Measurements from ENCODE around the gene IGFL1. TPM values are rescaled to one million over a fixed set of nuclear protein-coding genes. Genes with fewer than 3 reads are reported as not detected.
"Not testable (repeated sequence)": the region's sequence is repeated elsewhere in the genome, so short reads cannot be mapped to it uniquely, and the experiment has no call there.

IGFL1 gene
- total RNA-seq, 1 donor from 2014 or later, result 2.1 TPM

- peaks cover 12% of the 10 kb centered on the region for H3K4me1 Mint-ChIP-seq (ENCODE audit: low read depth)
- peaks cover 2% of the 10 kb centered on the region for H3K27me3 Mint-ChIP-seq (ENCODE audit: low read depth)
- H3K4me3 Mint-ChIP-seq (ENCODE audit: unreplicated experiment), result no peak overlapping the region
- H3K36me3 Mint-ChIP-seq (ENCODE audit: low read depth), result no peaks in the 10 kb centered on the region
- no peak overlapping the region for H3K27ac Mint-ChIP-seq (ENCODE audit: unreplicated experiment)
- TF ChIP-seq CTCF (IDR thresholded peaks at IDR 0.05), result no peak
- DNase-seq (ENCODE audit: low spot score), result no peak
- no peaks in the 10 kb centered on the region for H3K9me3 Mint-ChIP-seq (ENCODE audit: low read depth)
Measured at GRCh38 chr19:46269101-46269500, 39.6 kb downstream of the IGFL1 start.

- TF ChIP-seq CTCF (IDR thresholded peaks at IDR 0.05), result no peak
- Mint-ChIP-seq H3K27ac (ENCODE audit: unreplicated experiment) (peak overlapping the region; percentile 98), H3K27me3 (ENCODE audit: low read depth) (no peaks in the 10 kb centered on the region), H3K9me3 (ENCODE audit: low read depth) (no peaks in the 10 kb centered on the region), H3K4me3 (ENCODE audit: unreplicated experiment) (no peak overlapping the region), H3K4me1 (ENCODE audit: low read depth) (peaks cover 6% of the 10 kb centered on the region), H3K36me3 (ENCODE audit: low read depth) (no peaks in the 10 kb centered on the region)
- DNase-seq (ENCODE audit: low spot score), result no peak
Measured at GRCh38 chr19:46270521-46271256, 41.1 kb downstream of the IGFL1 start.

DNA sequence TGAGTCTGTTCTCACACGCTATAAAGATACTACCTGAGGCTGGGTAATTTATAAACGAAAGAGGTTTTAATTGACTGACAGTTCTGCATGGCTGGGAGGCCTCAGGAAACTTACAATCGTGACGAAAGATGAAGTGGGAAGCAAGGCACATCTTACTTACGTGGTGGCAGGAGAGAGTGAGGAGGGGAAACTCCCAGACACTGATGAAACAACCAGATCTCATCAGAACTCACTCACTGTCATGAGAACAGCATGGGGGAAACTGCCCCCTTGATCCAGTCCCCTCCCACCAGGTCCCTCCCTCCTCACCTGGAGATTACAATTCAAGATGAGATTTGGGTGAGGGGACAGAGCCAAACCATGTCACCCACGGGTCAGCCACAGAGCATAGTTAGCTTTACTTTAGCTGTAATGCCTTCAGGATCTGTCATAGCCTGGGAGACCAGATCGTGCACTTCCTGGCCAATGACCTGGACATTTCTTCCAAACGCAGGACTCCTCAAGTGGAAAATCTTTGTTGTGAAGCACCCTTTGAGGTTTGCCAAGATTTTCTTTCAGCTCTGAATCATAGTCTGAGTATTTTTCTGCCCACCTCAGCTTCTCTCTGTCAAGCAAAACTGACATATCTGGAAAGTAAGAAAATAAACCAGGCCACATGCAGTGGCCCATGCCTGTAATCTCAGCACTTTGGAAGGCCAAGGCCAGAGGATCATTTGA is 42.1 kb downstream of the IGFL1 start:
- H3K36me3 Mint-ChIP-seq (ENCODE audit: low read depth), result no peaks in the 10 kb centered on the region
- H3K27me3 Mint-ChIP-seq (ENCODE audit: low read depth), result no peaks in the 10 kb centered on the region
- H3K27ac Mint-ChIP-seq (ENCODE audit: unreplicated experiment), result peak overlapping the region; percentile 98
- H3K4me3 Mint-ChIP-seq (ENCODE audit: unreplicated experiment), result no peak overlapping the region
- DNase-seq (ENCODE audit: low spot score), result no peak
- H3K4me1 Mint-ChIP-seq (ENCODE audit: low read depth), result peaks cover 6% of the 10 kb centered on the region
- no peak for TF ChIP-seq CTCF (IDR thresholded peaks at IDR 0.05)
- H3K9me3 Mint-ChIP-seq (ENCODE audit: low read depth), result no peaks in the 10 kb centered on the region

DNA sequence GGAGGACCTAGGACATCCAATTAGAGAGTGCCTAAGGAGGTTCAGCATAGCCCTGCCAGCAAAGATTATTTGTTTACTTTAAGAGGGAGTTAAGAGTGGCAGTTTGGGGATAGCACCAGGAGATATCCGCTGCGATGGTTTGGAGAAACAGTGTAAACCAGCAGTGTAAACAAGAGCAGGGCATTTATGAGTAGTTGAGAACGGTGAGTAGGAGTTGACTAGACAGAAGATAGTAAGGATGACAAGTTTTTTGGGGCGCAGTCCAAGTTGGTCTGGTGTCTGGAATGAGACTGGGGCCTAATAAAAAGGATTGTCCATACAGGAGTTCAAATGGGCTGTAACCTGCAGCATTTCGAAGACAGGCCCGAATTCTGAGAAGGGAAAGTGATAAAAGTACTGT is 44.4 kb downstream of the IGFL1 start:
- not testable (repeated sequence) for H3K4me3 Mint-ChIP-seq (ENCODE audit: unreplicated experiment); H3K9me3 Mint-ChIP-seq (ENCODE audit: low read depth); DNase-seq (ENCODE audit: low spot score); H3K27me3 Mint-ChIP-seq (ENCODE audit: low read depth); H3K27ac Mint-ChIP-seq (ENCODE audit: unreplicated experiment); H3K36me3 Mint-ChIP-seq (ENCODE audit: low read depth); H3K4me1 Mint-ChIP-seq (ENCODE audit: low read depth)

- no peak for DNase-seq (ENCODE audit: low spot score)
- Mint-ChIP-seq H3K27ac (ENCODE audit: unreplicated experiment) (no peak overlapping the region), H3K4me3 (ENCODE audit: unreplicated experiment) (no peak overlapping the region), H3K4me1 (ENCODE audit: low read depth) (peaks cover 17% of the 10 kb centered on the region), H3K36me3 (ENCODE audit: low read depth) (peaks cover 2% of the 10 kb centered on the region), H3K9me3 (ENCODE audit: low read depth) (no peaks in the 10 kb centered on the region), H3K27me3 (ENCODE audit: low read depth) (peaks cover 1% of the 10 kb centered on the region)
- no peak for TF ChIP-seq CTCF (IDR thresholded peaks at IDR 0.05)
Measured at GRCh38 chr19:46279177-46279576, 49.6 kb downstream of the IGFL1 start.

Other genes with a start within 250 kb of the IGFL1 start
- gene CCDC61, start 234.3 kb upstream of the IGFL1 start, total RNA-seq, result 7.2 to 8.4 TPM (median 7.8 TPM) in 3 replicates
- gene PGLYRP1, start 206.7 kb upstream of the IGFL1 start, total RNA-seq, result not detected in 3 replicates
- gene IGFL4, start 188.7 kb upstream of the IGFL1 start, total RNA-seq, result 0.15 TPM in 1 of 3 replicates, not detected in the others
- gene IGFL3, start 105.1 kb upstream of the IGFL1 start, total RNA-seq, result 0.70 to 1.1 TPM in 2 of 3 replicates, not detected in the other
- gene IGFL2, start 81.5 kb upstream of the IGFL1 start, total RNA-seq, result 0.55 to 1.3 TPM (median 0.64 TPM) in 3 replicates
- 78.3 to 113 TPM (median 88.1 TPM) in 3 replicates for gene HIF3A, start 67.3 kb downstream of the IGFL1 start, total RNA-seq
- 62.5 to 90.6 TPM (median 62.6 TPM) in 3 replicates for gene PPP5C, start 117.3 kb downstream of the IGFL1 start, total RNA-seq
- 39.3 to 53.2 TPM (median 39.5 TPM) in 3 replicates for gene CCDC8, start 183.8 kb downstream of the IGFL1 start, total RNA-seq
- gene PNMA8C, start 199.2 kb downstream of the IGFL1 start, total RNA-seq, result 0.10 to 0.27 TPM (median 0.20 TPM) in 3 replicates
- gene PNMA8A, start 241.8 kb downstream of the IGFL1 start, total RNA-seq, result 10.1 to 16.1 TPM (median 10.1 TPM) in 3 replicates